Stomach smooth muscle (tissue), 2 donors: ENCODE data around the gene NIP7.
A peak's percentile ranks its signal among the peaks of the same experiment; 100 is the strongest.
"Not testable (repeated sequence)": the region's sequence is repeated elsewhere in the genome, so short reads cannot be mapped to it uniquely, and the experiment has no call there.

Source experiments
- H3K27ac ChIP-seq: one replicate; pipeline ENCODE4 v1.7.0; 2013; ENCODE audit warnings: mild to moderate bottlenecking, low read length, inconsistent platforms
- H3K27me3 ChIP-seq, 2 donors: one replicate each; pipeline ENCODE4 v1.7.0; 2013; ENCODE audit warnings: low read length in 2 of 2; ENCODE audit not compliant: insufficient read depth in 2 of 2, control insufficient read depth in 1 of 2
- H3K36me3 ChIP-seq, 2 donors: one replicate each; pipeline ENCODE4 v1.7.0; 2013; ENCODE audit warnings: low read length in 2 of 2; ENCODE audit not compliant: control insufficient read depth in 2 of 2, insufficient read depth in 2 of 2
- H3K4me1 ChIP-seq: one replicate; pipeline ENCODE4 v1.7.0; 2013; ENCODE audit warnings: low read length; ENCODE audit not compliant: control insufficient read depth, insufficient read depth
- H3K4me3 ChIP-seq, 2 donors: one replicate each; pipeline ENCODE4 v1.7.0; 2013; ENCODE audit warnings: low read length in 2 of 2
- H3K9ac ChIP-seq, 2 donors: one replicate each; pipeline ENCODE4 v1.7.0; 2013; ENCODE audit warnings: low read length in 2 of 2, mild to moderate bottlenecking in 1 of 2
- H3K9me3 ChIP-seq, 2 donors: one replicate each; pipeline ENCODE4 v1.7.0; 2013; ENCODE audit warnings: low read length in 2 of 2; ENCODE audit not compliant: control insufficient read depth in 2 of 2
- donor health status: healthy.
- donor health status: Pancreatic carcinoma.

NIP7 gene

DNA sequence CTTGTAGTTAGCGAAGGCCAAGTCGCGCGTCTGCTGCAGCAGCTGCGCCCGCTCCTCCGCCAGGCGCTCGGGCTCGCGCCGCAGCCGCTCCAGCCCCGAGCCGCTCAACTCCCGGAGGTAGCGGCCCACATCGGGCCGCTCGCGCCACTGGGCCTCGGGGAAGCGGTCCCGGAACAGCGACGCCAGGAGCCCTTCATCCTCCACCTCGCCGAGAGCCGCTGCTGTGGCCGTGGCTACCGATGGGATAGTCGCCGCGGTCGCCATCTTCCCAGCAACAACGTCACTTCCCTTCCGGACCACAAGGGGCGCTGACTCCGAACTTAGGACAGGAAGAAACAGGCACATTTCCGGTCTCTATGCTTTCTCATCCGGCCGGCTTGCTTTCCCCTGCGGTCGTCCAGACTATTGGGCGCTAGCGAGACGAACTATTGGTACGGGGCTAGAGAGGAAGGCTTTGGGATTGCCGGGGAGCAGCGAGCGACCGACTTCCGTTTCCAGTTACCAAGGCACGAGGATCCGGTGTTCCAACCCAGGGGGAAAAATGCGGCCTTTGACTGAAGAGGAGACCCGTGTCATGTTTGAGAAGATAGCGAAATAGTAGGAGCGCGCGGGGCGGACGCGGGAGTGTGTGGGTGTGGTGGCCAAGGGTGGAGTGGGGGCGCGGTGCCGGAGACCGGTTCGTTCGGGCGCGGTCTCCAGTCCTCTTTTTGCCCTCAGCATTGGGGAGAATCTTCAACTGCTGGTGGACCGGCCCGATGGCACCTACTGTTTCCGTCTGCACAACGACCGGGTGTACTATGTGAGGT is at the start of gene NIP7, which contains the start of gene COG8:
Gene NIP7, plus strand, starts transcription at position 484 of the 806 bp plus-strand sequence. Its CDS starts 58 bp downstream, at position 542.
Gene COG8, minus strand, starts transcription at position 276 of the 806 bp plus-strand sequence. Its CDS starts 12 bp downstream, at position 264.
- peak within 1 kb of the TSS; percentile 95 to 99 for H3K4me3 ChIP-seq
- peaks cover 21 to 28% of the 10 kb centered on the region in 2 donors for H3K36me3 ChIP-seq
- H3K9me3 ChIP-seq = no peaks in the 10 kb centered on the region
- H3K27me3 ChIP-seq = no peaks in the 10 kb centered on the region
- peak within 1 kb of the TSS; percentile 87 to 96 for H3K9ac ChIP-seq
- peaks cover 25% of the 10 kb centered on the region for H3K4me1 ChIP-seq
- peak within 1 kb of the TSS; percentile 80 for H3K27ac ChIP-seq

DNA sequence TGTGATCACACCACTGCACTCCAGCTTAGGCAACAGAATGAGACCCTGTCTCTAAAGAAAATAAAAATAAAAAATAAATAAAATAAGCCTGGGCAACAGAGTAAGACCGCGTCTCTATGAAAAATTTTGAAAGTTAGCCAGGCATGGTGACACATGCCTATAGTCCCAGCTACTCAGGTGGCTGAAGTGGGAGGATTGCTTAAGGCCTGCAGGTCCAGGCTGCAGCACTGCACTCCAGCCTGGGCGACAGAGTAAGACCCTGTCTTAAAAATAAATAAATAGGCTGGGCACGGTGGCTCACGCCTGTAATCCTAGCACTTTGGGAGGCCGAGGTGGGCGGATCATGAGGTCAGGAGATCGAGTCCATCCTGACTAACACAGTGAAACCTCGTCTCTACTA is 47.9 kb upstream of the NIP7 start:
- not testable (repeated sequence) for H3K4me1 ChIP-seq, H3K9me3 ChIP-seq, H3K27ac ChIP-seq

GRCh38 chr16:69293401-69293800 is 46.2 kb upstream of the NIP7 start:
- Histone ChIP-seq H3K4me1 (no peaks in the 10 kb centered on the region), H3K27ac (no peak overlapping the region), H3K27me3 (no peaks in the 10 kb centered on the region), H3K9ac (no peak overlapping the region), H3K4me3 (no peak overlapping the region), H3K9me3 (no peaks in the 10 kb centered on the region), H3K36me3 (no peaks in the 10 kb centered on the region)

More for the DNA sequence above, 47.9 kb upstream of the NIP7 start:
- H3K27me3 ChIP-seq, H3K9ac ChIP-seq, H3K4me3 ChIP-seq, H3K36me3 ChIP-seq: not testable (repeated sequence)

DNA sequence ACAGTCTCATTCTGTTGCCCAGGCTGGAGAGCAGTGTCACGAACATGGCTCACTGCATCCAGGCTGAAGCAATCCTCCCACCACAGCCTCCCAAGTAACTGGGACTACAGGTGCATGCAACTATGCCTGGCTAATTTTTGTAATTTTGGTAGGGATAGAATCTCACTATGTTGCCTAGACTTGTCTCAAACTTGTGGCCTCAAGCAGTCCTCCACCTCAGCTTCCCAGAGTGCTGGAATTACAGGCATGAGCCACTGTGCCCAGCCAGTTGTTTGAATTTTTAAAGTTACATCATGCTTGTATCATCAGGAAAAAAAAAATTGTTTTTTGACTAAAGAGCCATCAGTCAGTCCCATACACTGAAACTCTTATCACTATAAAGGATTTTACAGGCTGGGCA is 45.5 kb upstream of the NIP7 start:
- Histone ChIP-seq H3K9ac (no peak overlapping the region), H3K9me3 (no peaks in the 10 kb centered on the region), H3K27ac (no peak overlapping the region), H3K27me3 (no peaks in the 10 kb centered on the region), H3K4me1 (no peaks in the 10 kb centered on the region), H3K36me3 (no peaks in the 10 kb centered on the region), H3K4me3 (no peak overlapping the region)

GRCh38 chr16:69296771-69297170 is 42.8 kb upstream of the NIP7 start:
- H3K36me3 ChIP-seq = peaks cover 7 to 17% of the 10 kb centered on the region in 2 donors
- not testable (repeated sequence) for H3K9ac ChIP-seq, H3K27me3 ChIP-seq, H3K27ac ChIP-seq, H3K4me1 ChIP-seq, H3K4me3 ChIP-seq, H3K9me3 ChIP-seq

DNA sequence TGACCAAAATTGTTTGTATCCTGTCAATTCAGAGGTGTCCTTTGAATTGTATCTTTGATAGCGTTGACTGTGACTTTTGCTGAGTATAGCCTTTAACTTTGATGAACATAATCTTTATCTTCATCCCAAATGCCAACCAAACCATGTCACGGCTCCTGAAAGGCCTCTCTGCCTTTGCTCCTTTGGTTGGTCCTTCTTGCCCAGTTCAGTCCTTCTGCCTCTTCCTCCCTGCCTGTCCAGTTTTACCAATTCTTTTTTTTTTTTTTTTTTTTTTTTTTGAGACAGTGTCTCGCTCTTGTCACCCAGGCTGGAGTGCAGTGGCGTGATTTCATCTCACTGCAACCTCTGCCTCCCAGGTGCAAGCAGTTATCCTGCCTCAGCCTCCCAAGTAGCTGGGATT is 41.3 kb upstream of the NIP7 start:
- H3K4me3 ChIP-seq = no peak overlapping the region
- no peak overlapping the region for H3K27ac ChIP-seq
- peaks cover 7 to 20% of the 10 kb centered on the region in 2 donors for H3K36me3 ChIP-seq
- H3K4me1 ChIP-seq = no peaks in the 10 kb centered on the region
- no peaks in the 10 kb centered on the region for H3K27me3 ChIP-seq
- no peak overlapping the region for H3K9ac ChIP-seq
- no peaks in the 10 kb centered on the region for H3K9me3 ChIP-seq

DNA sequence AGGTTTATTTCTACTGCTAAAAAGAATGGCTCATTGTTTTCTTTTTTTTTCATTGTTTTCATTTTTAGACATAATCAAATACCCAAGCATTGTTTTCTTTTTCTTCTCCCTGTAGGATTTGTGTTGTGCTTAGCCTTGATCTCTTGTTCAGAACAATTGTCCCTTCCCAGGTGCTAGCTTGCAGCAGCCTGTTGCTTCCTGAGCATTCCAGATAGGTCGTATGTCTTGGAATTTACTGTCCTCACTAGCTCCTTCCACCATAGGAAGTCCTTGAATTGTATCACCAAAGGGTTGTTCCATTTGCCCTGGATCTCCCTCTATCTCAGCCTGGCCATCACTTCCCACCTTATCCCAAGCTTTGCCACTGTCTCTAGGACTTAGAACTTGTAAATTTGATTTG is 38.4 kb upstream of the NIP7 start:
- H3K4me1 ChIP-seq = no peaks in the 10 kb centered on the region
- no peak overlapping the region for H3K27ac ChIP-seq
- no peak overlapping the region for H3K4me3 ChIP-seq
- no peaks in the 10 kb centered on the region for H3K27me3 ChIP-seq
- no peak overlapping the region for H3K9ac ChIP-seq
- peaks cover 7 to 22% of the 10 kb centered on the region in 2 donors for H3K36me3 ChIP-seq
- no peaks in the 10 kb centered on the region for H3K9me3 ChIP-seq

- Histone ChIP-seq H3K9ac (no peak overlapping the region), H3K36me3 (peaks cover 7 to 22% of the 10 kb centered on the region in 2 donors), H3K27ac (no peak overlapping the region), H3K27me3 (no peaks in the 10 kb centered on the region), H3K4me3 (no peak overlapping the region), H3K4me1 (no peaks in the 10 kb centered on the region), H3K9me3 (no peaks in the 10 kb centered on the region)
Measured at GRCh38 chr16:69301861-69302260, 37.7 kb upstream of the NIP7 start.

GRCh38 chr16:69302301-69302700 is 37.3 kb upstream of the NIP7 start:
- H3K27me3 ChIP-seq = no peaks in the 10 kb centered on the region
- H3K9ac ChIP-seq = no peak overlapping the region
- peaks cover 7 to 22% of the 10 kb centered on the region in 2 donors for H3K36me3 ChIP-seq
- no peak overlapping the region for H3K27ac ChIP-seq
- no peaks in the 10 kb centered on the region for H3K9me3 ChIP-seq
- H3K4me3 ChIP-seq = no peak overlapping the region
- H3K4me1 ChIP-seq = no peaks in the 10 kb centered on the region

GRCh38 chr16:69306031-69306430 is 33.5 kb upstream of the NIP7 start:
- no peak overlapping the region for H3K4me3 ChIP-seq
- no peaks in the 10 kb centered on the region for H3K27me3 ChIP-seq
- H3K36me3 ChIP-seq = peaks cover 3 to 9% of the 10 kb centered on the region in 2 donors
- no peak overlapping the region for H3K27ac ChIP-seq
- no peaks in the 10 kb centered on the region for H3K9me3 ChIP-seq
- H3K4me1 ChIP-seq = peaks cover 3% of the 10 kb centered on the region
- H3K9ac ChIP-seq = no peak overlapping the region

- Histone ChIP-seq H3K9me3 (no peaks in the 10 kb centered on the region), H3K4me1 (peaks cover 8% of the 10 kb centered on the region), H3K36me3 (peaks cover 0 to 4% of the 10 kb centered on the region in 2 donors), H3K4me3 (no peak overlapping the region), H3K27me3 (no peaks in the 10 kb centered on the region), H3K9ac (no peak overlapping the region), H3K27ac (no peak overlapping the region)
Measured at GRCh38 chr16:69307091-69307490, 32.5 kb upstream of the NIP7 start.
